D721Med (cell line): ENCODE measurements around the gene DYNC1H1.
"Not testable (repeated sequence)": the region's sequence is repeated elsewhere in the genome, so short reads cannot be mapped to it uniquely, and the experiment has no call there.

Source experiments
- DNase-seq: peaks from one replicate; pipeline ENCODE4 v3.0.0; 2011; ENCODE audit warnings: low spot score; ENCODE audit not compliant: insufficient read length
- FAIRE-seq: peaks from 2 replicates; lab custom pipeline; 2011; peaks lifted over from hg19 to GRCh38; lab: Jason Lieb, UNC
- CTCF ChIP-seq: IDR thresholded peaks from 2 replicates; pipeline ENCODE4 v1.5.1; 2012; ENCODE audit warnings: mild to moderate bottlenecking, control low read depth; ENCODE audit not compliant: insufficient read depth; ENCODE audit errors: missing control alignments

DYNC1H1 gene

GRCh38 chr14:101970830-101971400 is 6.5 kb downstream of the DYNC1H1 start:
- no peak for DNase-seq
- no peak for TF ChIP-seq CTCF
- no peak for FAIRE-seq

GRCh38 chr14:101971458-101971857 is 7.1 kb downstream of the DYNC1H1 start:
- DNase-seq, FAIRE-seq: not testable (repeated sequence)

GRCh38 chr14:101972126-101972866 is 7.9 kb downstream of the DYNC1H1 start:
- TF ChIP-seq CTCF: no peak
- no peak for DNase-seq
- no peak for FAIRE-seq

- no peak for DNase-seq
- no peak for FAIRE-seq
- no peak for TF ChIP-seq CTCF
Observed at GRCh38 chr14:101973356-101973755, 9.0 kb downstream of the DYNC1H1 start.

- no peak for TF ChIP-seq CTCF
- FAIRE-seq (no peak), DNase-seq (no peak)
Observed at GRCh38 chr14:101975231-101975630, 10.9 kb downstream of the DYNC1H1 start.

GRCh38 chr14:101977311-101978071 is 13.1 kb downstream of the DYNC1H1 start:
- no peak for DNase-seq
- FAIRE-seq: no peak
- no peak for TF ChIP-seq CTCF

DNA sequence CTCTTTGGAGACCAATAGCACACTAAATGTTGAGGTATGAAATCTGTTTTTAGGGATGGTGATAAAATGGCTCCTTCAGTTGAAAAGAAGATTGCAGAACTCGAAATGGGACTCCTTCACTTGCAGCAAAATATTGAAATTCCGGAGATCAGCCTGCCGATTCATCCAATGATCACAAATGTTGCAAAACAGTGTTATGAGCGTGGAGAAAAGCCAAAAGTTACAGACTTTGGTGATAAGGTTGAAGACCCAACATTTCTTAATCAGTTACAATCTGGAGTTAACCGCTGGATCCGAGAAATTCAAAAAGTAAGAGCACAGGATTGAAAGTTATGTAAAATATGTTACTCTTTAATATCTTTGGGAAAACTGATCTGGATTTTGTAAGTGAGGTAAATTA is 15.3 kb downstream of the DYNC1H1 start:
- DNase-seq (no peak), FAIRE-seq (no peak)
- TF ChIP-seq CTCF: no peak
